ENCODE data around the gene PDE4B.

PDE4B gene

GRCh38 chr1:65992831-65993271, 200.2 kb downstream of the PDE4B start:
- no peak for DNase-seq (ENCODE audit: low spot score)
- no peak for TF ChIP-seq CTCF (IDR thresholded peaks at IDR 0.05; ENCODE audit: borderline replicate concordance, control extremely low read depth, extremely low read depth, insufficient read depth, missing control alignments)
- in situ Hi-C loops (cut with MboI; ENCODE audit: low sequenced_read_pairs, unreplicated experiment) = no loop called here

GRCh38 chr1:65994223-65994622, 201.5 kb downstream of the PDE4B start:
- no peak for TF ChIP-seq CTCF (IDR thresholded peaks at IDR 0.05; ENCODE audit: borderline replicate concordance, control extremely low read depth, extremely low read depth, insufficient read depth, missing control alignments)
- in situ Hi-C loops (cut with MboI; ENCODE audit: low sequenced_read_pairs, unreplicated experiment) = no loop called here
- DNase-seq (ENCODE audit: low spot score) = no peak

- in situ Hi-C loops (cut with MboI; ENCODE audit: low sequenced_read_pairs, unreplicated experiment) = no loop called here
- no peak for TF ChIP-seq CTCF (IDR thresholded peaks at IDR 0.05; ENCODE audit: borderline replicate concordance, control extremely low read depth, extremely low read depth, insufficient read depth, missing control alignments)
- DNase-seq (ENCODE audit: low spot score) = no peak
Measured at GRCh38 chr1:65995336-65995735, 202.6 kb downstream of the PDE4B start.

GRCh38 chr1:65995928-65996327, 203.2 kb downstream of the PDE4B start:
- no peak for TF ChIP-seq CTCF (IDR thresholded peaks at IDR 0.05; ENCODE audit: borderline replicate concordance, control extremely low read depth, extremely low read depth, insufficient read depth, missing control alignments)
- in situ Hi-C loops (cut with MboI; ENCODE audit: low sequenced_read_pairs, unreplicated experiment) = no loop called here
- DNase-seq (ENCODE audit: low spot score) = no peak

- in situ Hi-C loops (cut with MboI; ENCODE audit: low sequenced_read_pairs, unreplicated experiment) = no loop called here
- TF ChIP-seq CTCF (IDR thresholded peaks at IDR 0.05; ENCODE audit: borderline replicate concordance, control extremely low read depth, extremely low read depth, insufficient read depth, missing control alignments) = no peak
Measured at GRCh38 chr1:65997693-65998092, 205.0 kb downstream of the PDE4B start.

GRCh38 chr1:65998763-65999583, 206.3 kb downstream of the PDE4B start:
- in situ Hi-C loops (cut with MboI; ENCODE audit: low sequenced_read_pairs, unreplicated experiment) = no loop called here
- no peak for DNase-seq (ENCODE audit: low spot score)
- no peak for TF ChIP-seq CTCF (IDR thresholded peaks at IDR 0.05; ENCODE audit: borderline replicate concordance, control extremely low read depth, extremely low read depth, insufficient read depth, missing control alignments)

More at GRCh38 chr1:65997693-65998092, 205.0 kb downstream of the PDE4B start:
- no peak for DNase-seq (ENCODE audit: low spot score)

Data from GM13976 (cell line).